ENCODE measurements around the gene CEP120. TPM values are rescaled to one million over a fixed set of nuclear protein-coding genes. Genes with fewer than 3 reads are reported as not detected.

Gene CEP120
- total and polyA plus RNA-seq, 2 of the 4 experiments (the other 2 are of a cell fraction) = 6.7 to 46.1 TPM

DNA sequence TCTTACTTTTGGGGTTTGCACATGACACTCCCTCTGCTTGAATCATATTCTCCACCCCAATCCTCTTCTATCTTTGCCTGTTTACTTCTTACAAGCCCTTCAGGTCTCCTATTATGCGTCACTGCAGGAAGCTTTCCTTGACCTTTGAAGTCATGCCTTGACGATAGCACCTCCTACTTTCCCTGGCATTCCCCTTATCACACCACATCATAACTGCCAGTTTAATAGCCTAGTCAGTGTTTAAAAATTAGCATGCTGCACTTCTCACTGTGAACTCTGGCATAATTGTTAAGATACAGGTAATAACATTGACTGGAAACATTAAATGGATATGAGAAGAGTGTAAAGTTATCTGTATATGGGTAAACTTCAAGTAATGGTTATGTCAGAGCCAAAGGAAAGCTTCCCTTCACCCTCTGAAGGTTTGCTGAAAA is 37.1 kb upstream of the CEP120 start:
- dilution Hi-C loops (cut with HindIII; ENCODE audit: low sequenced_read_pairs, unreplicated experiment) = no loop called here
- Histone ChIP-seq H2BK15ac (ENCODE audit: low read depth, low read length) (no peak overlapping the region), H3K4me2 (ENCODE audit: low read depth, low read length) (no peak overlapping the region), H3K23ac (ENCODE audit: low read depth, low read length) (no peak overlapping the region), H3K56ac (ENCODE audit: extremely low read depth, insufficient read depth, low read length) (no peak overlapping the region), H4K20me1 (ENCODE audit: insufficient read depth, low read length) (no peaks in the 10 kb centered on the region), H3K4me1 (ENCODE audit: control insufficient read depth, insufficient read depth, low read length) (peaks cover 1% of the 10 kb centered on the region; the same call in 1 of the 2 replicates), H3K79me1 (ENCODE audit: low read depth in 1 of 2, low read length in 2 of 2) (no peaks in the 10 kb centered on the region), H3K27me3 (ENCODE audit: control insufficient read depth, insufficient read depth, low read length) (no peaks in the 10 kb centered on the region), H2AK9ac (replicated peaks; ENCODE audit: low read depth, low read length, poor library complexity) (no peak overlapping the region), H2AK5ac (ENCODE audit: low read depth, low read length) (no peak overlapping the region), H4K8ac (ENCODE audit: low read depth in 2 of 2, low read length in 2 of 2) (no peak overlapping the region), H3K27ac (ENCODE audit: insufficient read depth, low read length) (no peak overlapping the region), H2BK120ac (ENCODE audit: low read depth, low read length) (no peak overlapping the region), H4K91ac (ENCODE audit: insufficient read depth, low read depth, low read length) (no peak overlapping the region), H4K5ac (ENCODE audit: low read depth, low read length) (no peak overlapping the region), H3K14ac (replicated peaks; ENCODE audit: low read depth, low read length) (no peak overlapping the region), H3K4ac (ENCODE audit: low read depth, low read length) (no peak overlapping the region), H2AFZ (replicated peaks; ENCODE audit: low read length, poor library complexity) (no peak overlapping the region), H3K18ac (ENCODE audit: low read depth, low read length) (no peak overlapping the region), H3K4me3 (ENCODE audit: insufficient read depth, low read depth, low read length) (no peak overlapping the region), H3K9me3 (ENCODE audit: control insufficient read depth, insufficient read depth, low read length) (no peaks in the 10 kb centered on the region), H3K9me1 (ENCODE audit: insufficient read depth, low read length) (no peaks in the 10 kb centered on the region), H2BK20ac (ENCODE audit: low read depth, low read length) (no peak overlapping the region), H3K36me3 (ENCODE audit: control insufficient read depth, insufficient read depth, low read length) (no peaks in the 10 kb centered on the region), H2BK5ac (ENCODE audit: low read depth, low read length, poor library complexity, severe bottlenecking) (no peak overlapping the region), H3K9ac (ENCODE audit: low read depth, low read length) (no peak overlapping the region)
- WGBS, 2 experiments (ENCODE audit: extremely low coverage in 2 of 2, insufficient read length in 1 of 2) = no CpG with 5 or more reads among the region's 2 CpGs
- DNase-seq (peak; percentile 71), ATAC-seq (ENCODE audit: low read depth) (peak; percentile 35; the same call in 1 of the 2 replicates)
- TF ChIP-seq NFE2L2 (IDR thresholded peaks at IDR 0.05; ENCODE audit: low read depth, low read length) (no peak), RCOR1 (IDR thresholded peaks at IDR 0.05; ENCODE audit: insufficient replicate concordance, low read length) (no peak), RAD21 (IDR thresholded peaks at IDR 0.05; ENCODE audit: low read length) (no peak), MXI1 (IDR thresholded peaks at IDR 0.05; ENCODE audit: borderline replicate concordance, low read depth, low read length) (no peak), POLR2A (IDR thresholded peaks at IDR 0.05; ENCODE audit: low read depth, low read length) (no peak), FOS (IDR thresholded peaks at IDR 0.05; ENCODE audit: low read depth, low read length) (no peak), SMC3 (IDR thresholded peaks at IDR 0.05; ENCODE audit: low read depth, low read length) (no peak)
- TF ChIP-seq, protein P1, sequence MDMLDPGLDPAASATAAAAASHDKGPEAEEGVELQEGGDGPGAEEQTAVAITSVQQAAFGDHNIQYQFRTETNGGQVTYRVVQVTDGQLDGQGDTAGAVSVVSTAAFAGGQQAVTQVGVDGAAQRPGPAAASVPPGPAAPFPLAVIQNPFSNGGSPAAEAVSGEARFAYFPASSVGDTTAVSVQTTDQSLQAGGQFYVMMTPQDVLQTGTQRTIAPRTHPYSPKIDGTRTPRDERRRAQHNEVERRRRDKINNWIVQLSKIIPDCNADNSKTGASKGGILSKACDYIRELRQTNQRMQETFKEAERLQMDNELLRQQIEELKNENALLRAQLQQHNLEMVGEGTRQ (IDR thresholded peaks at IDR 0.05; ENCODE audit: low read depth, low read length) = no peak
- TF ChIP-seq, protein P2, sequence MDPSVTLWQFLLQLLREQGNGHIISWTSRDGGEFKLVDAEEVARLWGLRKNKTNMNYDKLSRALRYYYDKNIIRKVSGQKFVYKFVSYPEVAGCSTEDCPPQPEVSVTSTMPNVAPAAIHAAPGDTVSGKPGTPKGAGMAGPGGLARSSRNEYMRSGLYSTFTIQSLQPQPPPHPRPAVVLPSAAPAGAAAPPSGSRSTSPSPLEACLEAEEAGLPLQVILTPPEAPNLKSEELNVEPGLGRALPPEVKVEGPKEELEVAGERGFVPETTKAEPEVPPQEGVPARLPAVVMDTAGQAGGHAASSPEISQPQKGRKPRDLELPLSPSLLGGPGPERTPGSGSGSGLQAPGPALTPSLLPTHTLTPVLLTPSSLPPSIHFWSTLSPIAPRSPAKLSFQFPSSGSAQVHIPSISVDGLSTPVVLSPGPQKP (IDR thresholded peaks at IDR 0.05; ENCODE audit: borderline replicate concordance, low read depth, low read length) = no peak
- intact Hi-C loops (cut with micrococcal nuclease) = no loop called here
- BruUV-seq (replicated peaks) = no TSS peak
- POLR2A ChIA-PET (ENCODE audit: unreplicated experiment) = no interaction called here
- in situ Hi-C loops (cut with MboI; ENCODE audit: low sequenced_read_pairs) = no loop called here
- CTCF ChIA-PET = no interaction called here

All from IMR-90 (cell line).